IPS-18c (cell line): Measurements from ENCODE around the gene PPP1R18.

Experiments
- H3K4me3 ChIP-seq: 2 replicates; pipeline ENCODE4 v1.7.0; 2013; ENCODE audit warnings: low read depth, mild to moderate bottlenecking, low read length, moderate library complexity; ENCODE audit not compliant: insufficient read depth
- H3K9me3 ChIP-seq: one replicate; pipeline ENCODE4 v1.6.1; 2013; ENCODE audit warnings: mild to moderate bottlenecking, low read length, moderate library complexity; ENCODE audit not compliant: control insufficient read depth, insufficient read depth

PPP1R18 gene

DNA sequence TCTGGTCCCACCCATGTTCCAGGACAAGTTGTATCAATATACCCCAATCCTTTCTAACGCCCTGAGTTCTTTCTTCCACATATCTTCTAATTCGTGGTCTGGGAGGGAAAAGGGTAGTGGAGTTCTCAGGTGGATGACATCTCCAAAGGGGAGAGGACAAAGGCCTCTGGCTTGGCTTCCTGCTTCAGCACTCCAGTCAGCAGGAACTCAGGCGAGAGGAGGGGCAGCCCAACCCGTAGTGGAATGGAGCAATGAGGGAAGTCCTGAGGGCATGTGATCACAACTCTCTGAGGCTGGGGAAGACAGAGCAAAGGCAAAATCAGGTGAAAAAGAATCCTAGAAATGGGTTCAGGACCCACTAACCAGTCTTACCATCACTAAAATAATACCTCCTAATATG lies 13.9 kb upstream of the PPP1R18 start:
- no peak overlapping the region for H3K4me3 ChIP-seq
- no peaks in the 10 kb centered on the region for H3K9me3 ChIP-seq

- no peak overlapping the region for H3K4me3 ChIP-seq
- no peaks in the 10 kb centered on the region for H3K9me3 ChIP-seq
Measured at GRCh38 chr6:30696432-30696831, 10.0 kb upstream of the PPP1R18 start.

DNA sequence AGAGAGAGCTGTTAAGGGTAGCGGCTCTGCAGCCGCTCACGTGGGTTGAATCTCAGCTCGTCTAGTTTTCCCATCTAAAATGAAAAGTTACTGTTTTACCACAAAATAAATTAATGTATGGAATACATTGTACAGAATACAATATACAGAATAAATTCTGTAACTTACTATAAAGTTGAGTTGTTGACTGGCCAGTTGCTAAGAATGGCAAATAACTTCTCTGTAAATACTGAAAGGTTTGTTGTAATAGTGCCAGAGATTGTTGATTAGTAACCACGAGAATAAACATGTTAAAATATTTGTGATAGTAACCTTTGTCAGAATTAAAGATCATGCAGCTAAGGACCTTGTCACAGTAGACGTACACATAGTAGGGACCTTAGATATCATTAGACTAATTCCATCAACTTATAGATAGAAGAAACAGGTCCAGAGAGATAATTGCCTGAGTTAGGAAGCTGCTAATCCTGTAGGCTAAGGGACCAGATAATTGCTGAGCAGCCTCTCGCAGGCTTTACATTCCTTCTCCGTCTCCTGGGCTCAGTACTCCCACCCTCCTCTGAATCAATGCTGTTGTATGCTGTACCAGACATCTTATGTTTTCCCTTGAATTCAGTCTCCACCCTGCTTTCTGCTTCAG lies 4.9 kb upstream of the PPP1R18 start:
- Histone ChIP-seq H3K9me3 (no peaks in the 10 kb centered on the region), H3K4me3 (peak overlapping the region; percentile 73; the same call in 1 of the 2 replicates)

GRCh38 chr6:30690403-30691207 lies 4.2 kb upstream of the PPP1R18 start, which contains the start of gene NRM:
NRM (minus strand) TSS chr6:30690984; CDS start chr6:30690974, 10 bp downstream.
- H3K9me3 ChIP-seq, result no peaks in the 10 kb centered on the region
- peak within 1 kb of the TSS; percentile 73 for H3K4me3 ChIP-seq

DNA sequence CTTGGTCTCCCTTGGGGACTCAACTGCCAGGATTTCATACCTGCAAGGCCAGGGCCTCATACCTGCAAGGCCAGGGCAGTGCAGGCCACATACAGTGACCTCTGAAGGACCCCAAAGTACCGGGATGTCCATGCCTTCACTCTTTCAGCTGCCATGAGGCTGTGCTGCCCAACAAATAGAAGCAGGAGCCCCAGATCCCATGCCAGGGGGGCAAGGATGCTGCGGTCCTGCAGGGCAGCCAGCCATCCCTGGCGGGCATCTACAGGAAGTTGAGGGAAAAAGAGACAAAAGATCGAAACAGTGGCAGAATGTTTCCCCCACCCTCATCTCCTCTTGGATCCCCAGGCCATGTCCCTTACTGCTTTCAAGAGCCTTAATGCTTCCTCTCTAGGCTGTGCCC lies 3.5 kb upstream of the PPP1R18 start:
- Histone ChIP-seq H3K9me3 (no peaks in the 10 kb centered on the region), H3K4me3 (peak overlapping the region; percentile 73)

DNA sequence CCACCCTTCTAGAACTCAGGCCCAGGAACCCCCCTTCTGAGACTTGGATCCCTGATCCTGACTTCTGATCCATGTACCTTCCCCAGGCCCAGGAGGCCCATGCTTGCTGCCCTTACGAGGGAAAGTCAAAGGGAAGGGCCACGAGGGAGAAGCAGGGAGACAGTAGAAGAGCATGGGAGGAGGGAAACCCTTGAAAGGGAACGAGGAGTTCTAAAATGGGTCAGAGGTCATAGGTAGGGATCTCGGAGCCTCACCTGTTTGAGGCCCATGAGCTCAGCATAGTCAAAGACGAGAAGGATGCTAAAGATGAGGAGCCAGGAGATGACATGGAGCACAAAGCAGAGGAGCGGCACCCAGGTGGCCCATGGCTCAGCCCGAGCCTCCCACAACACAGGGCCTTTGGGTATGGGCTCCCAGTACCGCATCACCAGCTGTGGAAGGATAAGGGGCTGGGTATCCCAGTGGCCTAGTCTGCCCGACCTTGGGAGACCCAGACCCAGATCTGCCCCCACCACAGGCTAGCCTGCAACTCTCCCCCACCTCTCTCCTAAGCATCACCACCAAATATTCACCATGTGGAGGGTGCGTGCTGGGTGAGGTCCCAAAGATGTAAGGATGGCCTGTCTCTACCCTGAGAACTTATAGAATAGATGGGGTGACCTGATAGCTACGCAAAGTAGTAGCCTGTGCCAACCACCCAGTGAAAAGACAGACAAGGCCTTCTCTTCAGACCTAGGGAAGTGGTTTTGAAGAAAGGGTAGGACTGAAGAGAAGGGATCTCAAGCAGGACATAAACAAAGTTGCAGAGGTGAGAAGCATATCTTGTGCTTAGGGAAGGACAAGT lies 2.8 kb upstream of the PPP1R18 start:
- 0 out of 2 replicates have a peak overlapping the region, but pooled peaks have one; percentile 15 for H3K4me3 ChIP-seq
- no peaks in the 10 kb centered on the region for H3K9me3 ChIP-seq

DNA sequence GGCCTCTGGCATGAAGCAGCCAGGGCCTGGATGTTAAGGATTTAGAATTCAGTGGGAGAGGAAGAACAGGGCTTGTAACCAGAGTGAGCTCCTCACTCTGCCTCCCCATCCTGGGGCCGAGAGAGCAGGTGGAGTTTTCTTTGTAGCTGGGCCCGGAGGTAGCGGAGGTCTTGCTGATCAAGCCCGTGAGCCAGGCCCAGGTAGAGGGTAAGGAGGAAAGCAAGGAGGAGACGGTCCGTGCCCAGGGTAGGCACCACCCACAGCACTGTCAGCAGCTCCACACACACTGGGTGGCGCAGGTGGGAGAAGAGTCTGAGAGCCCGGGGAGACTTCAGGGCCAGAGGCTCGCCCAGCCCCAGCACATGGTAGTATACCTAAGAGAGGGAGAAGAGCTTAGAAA lies 2.1 kb upstream of the PPP1R18 start:
- no peak overlapping the region for H3K4me3 ChIP-seq
- H3K9me3 ChIP-seq, result peaks cover 2% of the 10 kb centered on the region

GRCh38 chr6:30687659-30688431 lies 1.4 kb upstream of the PPP1R18 start:
- H3K4me3 ChIP-seq, result peak overlapping the region; percentile 86
- H3K9me3 ChIP-seq, result peaks cover 2% of the 10 kb centered on the region

- peak overlapping the region; percentile 86 for H3K4me3 ChIP-seq
- peaks cover 2% of the 10 kb centered on the region for H3K9me3 ChIP-seq
Measured at GRCh38 chr6:30686908-30687658, 638 bp upstream of the PPP1R18 start.

DNA sequence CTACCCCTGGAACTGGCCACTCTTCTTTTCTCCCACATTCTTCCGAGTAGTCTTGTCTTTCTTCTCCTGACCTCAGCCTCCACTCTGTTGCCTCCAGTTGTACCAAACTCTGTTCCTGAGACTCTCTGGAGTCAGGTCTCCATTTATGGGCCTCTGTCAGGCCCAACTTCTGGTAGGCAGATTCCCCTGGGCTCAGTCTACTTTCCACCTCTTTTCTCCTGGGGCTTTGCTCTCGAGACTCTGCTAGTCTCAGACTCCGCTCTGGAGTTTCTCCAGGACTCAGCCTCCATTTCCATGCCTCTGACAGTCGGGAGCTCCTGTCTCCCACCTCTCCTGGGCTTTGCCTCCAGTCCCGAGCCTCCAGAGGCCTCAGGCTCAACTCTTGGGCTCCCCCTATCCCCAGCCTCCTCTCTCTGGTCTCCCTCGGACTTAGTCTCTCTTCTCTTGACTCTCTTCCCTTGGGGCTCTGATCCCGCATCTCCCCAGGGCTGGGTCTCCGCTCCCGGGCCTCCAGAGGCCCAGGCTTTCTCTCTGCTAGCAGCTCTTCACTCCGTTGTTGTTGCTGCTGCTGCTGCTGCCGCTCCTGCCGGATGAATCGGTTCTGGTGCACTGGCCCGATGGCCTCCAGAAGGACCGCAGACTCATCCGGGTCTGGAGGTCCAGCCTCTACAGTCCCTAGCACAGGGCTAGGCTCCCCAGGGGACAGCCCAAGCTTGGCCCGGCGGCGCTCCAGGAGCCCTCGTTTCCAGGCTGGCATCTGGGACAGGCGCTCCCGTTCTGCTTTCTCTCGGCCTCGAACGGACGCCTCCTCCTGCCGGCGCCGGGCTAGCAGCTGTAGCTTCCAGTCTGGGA lies 1.1 kb downstream of the PPP1R18 start:
- H3K4me3 ChIP-seq, result peak overlapping the region; percentile 86; the same call in 1 of the 2 replicates
- peaks cover 2% of the 10 kb centered on the region for H3K9me3 ChIP-seq

DNA sequence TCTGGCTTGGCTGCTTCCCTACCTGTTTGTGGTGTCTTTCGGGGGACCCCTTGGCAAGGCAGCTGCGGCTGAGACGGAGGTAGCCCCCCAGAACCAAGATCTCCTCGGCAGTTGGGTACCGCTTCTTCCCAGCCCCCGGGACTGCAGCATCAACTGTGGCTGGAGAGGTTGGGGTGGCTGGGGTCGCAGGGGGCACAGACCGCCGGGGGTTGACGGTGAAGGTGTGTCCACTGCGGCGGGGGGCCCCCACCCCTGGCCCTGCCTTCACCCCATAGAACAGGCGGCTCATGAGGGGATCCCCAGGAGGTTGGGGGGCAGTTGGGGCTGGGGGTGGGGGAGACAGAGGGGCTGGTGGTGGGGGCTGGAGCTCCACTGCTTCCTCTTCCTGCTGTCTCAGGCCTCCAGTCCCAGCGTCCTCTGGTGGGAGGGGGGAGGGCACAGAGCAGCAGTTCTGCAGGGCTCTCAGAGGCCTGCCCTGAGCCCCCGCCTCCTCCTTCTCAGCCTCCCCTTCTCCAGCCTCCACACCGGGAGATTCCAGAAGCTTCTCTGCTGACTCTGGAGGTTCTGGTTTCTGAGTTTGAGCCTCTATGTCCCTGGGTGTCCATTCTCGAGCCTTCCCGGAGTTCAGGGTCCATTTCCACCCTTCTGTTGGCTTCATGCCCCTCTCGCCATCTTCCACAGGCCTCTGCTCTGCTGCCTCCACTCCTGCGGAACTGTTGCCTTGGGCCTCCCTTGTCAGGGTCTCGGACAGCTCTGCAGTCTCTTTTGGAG lies 1.9 kb downstream of the PPP1R18 start:
- Histone ChIP-seq H3K9me3 (peaks cover 2% of the 10 kb centered on the region), H3K4me3 (peak overlapping the region; percentile 34; the same call in 1 of the 2 replicates)

- H3K9me3 ChIP-seq, result peaks cover 2% of the 10 kb centered on the region
- H3K4me3 ChIP-seq, result peak overlapping the region; percentile 34
Measured at GRCh38 chr6:30683980-30684338, 2.5 kb downstream of the PPP1R18 start.

GRCh38 chr6:30683183-30683979 lies 3.1 kb downstream of the PPP1R18 start:
- peaks cover 2% of the 10 kb centered on the region for H3K9me3 ChIP-seq

More at GRCh38 chr6:30683183-30683979, 3.1 kb downstream of the PPP1R18 start:
- peak overlapping the region; percentile 34 for H3K4me3 ChIP-seq
